HG03521 (cell line): ENCODE data around the gene PDLIM3.
"Not testable (repeated sequence)": the region's sequence is repeated elsewhere in the genome, so short reads cannot be mapped to it uniquely, and the experiment has no call there.

Experiments
- ATAC-seq: cut with Tn5 transposase; IDR thresholded peaks from one replicate; pipeline ENCODE4 v1.9.1; 2021; ENCODE audit warnings: mild to moderate bottlenecking, moderate library complexity; ENCODE audit not compliant: unreplicated experiment

Gene PDLIM3

DNA sequence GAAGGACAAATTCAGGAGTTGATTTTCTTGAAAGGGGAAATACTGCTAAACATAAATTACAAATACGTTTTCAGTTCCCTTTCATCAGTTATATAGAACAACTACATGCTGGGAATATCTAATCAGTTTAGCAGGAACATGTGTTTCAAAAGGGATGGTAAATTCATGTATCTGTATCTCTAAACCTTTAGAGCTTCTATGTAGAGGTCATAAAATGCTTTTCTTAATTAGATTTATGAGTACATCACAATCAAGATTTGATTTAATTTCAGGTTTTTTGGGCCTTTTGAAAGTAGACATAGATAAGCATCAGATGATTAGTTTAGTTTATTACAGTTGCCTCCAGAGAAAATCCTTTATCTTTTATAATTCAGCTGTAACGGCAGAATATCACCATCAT, 12.9 kb downstream of the PDLIM3 start:
- no peak for ATAC-seq

DNA sequence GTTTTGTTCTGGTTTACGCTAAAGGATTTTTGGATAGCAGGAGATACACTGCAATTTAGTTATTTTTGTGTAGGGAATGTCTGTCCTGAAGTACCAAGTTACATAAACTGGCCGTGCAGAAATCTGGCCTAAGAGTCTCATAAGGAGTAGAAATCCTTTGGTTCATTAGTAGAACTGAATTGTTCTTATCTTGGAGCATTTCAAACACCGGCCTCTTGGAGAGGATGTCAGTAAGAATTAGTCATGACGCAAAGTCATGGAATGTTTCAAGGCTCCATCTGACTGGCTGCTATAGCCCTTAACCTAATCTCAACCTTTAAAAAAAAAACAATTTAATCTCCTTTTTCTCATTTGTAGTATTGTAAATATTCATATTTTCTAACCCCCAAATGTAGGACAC, 15.2 kb downstream of the PDLIM3 start:
- ATAC-seq, result no peak

DNA sequence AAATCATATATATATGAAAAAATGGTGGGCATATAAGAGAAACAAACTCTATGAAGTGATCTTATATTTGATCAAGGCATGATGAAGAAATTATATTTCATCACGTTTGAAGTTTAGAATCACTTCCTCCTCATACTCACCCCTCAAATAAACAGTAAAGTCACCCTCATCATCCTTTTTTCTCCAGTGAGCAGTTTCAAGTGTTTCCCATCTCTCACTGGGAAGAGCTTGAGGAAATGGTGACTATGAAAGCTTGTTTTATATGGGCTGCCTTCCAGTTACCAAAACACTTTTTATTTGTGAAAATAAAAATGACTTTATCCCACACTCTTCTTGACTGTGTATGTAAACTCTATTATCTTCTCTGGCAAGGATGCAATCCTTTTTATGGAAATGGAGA, 16.8 kb downstream of the PDLIM3 start:
- no peak for ATAC-seq

DNA sequence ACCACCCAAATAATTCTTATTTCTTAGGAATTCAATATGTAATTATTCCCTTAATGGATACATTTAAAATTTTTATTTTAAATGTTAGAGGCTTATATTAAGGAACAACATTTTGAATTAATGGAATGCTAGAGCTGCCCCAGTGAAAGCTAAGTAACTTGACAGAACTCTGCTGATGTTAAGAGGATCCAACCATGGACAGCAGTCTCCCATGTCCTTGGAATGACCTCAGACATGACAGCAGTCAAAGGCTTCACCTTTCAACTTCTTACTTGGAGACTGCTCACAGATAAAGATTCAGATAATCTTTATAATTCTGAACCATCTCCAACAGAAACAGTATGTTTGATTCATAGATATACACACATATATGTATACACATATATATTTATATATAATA, 17.2 kb downstream of the PDLIM3 start:
- no peak for ATAC-seq

DNA sequence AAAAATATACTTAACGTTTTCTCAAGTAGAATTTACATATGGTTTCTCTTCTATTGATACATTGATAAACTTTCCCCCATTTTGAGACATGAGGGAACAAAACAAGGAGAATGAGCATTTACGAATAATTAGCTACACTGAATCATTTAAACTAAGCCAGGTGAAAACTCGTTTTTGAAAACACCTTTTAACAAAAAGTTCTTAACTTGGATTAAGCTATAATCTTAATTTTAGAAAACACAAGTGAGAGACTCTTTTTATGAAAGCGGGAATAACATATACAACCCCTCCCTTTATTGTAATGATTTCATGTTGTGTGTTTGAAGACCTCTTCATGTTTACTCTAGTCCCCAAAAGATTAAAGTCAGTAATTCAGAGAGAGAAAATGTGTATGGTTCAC, 20.1 kb downstream of the PDLIM3 start:
- ATAC-seq, result no peak

DNA sequence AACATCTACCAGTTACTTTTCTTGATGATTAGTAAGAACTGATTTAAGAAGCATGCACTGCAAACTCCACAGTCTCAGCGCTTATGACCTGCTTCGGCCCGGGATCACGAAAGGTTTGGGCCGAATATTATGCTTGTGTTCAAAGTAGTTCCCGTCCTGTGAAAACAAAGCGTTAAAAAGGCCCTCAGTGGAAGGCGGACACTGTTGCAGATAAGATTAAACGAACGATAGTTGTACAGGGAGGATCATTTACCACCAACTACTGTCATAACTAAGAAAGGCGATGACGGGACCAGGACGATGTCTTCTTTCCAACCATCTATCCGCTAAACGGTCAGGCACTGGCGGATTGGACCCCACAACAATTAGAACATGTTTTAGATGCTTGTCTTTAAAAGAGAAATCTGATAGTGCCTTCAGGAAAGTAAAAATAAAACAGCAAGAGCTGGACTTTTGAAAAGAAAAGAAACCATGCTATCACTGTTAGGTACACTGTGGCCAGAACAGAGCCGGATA, 21.1 kb downstream of the PDLIM3 start:
- no peak for ATAC-seq

DNA sequence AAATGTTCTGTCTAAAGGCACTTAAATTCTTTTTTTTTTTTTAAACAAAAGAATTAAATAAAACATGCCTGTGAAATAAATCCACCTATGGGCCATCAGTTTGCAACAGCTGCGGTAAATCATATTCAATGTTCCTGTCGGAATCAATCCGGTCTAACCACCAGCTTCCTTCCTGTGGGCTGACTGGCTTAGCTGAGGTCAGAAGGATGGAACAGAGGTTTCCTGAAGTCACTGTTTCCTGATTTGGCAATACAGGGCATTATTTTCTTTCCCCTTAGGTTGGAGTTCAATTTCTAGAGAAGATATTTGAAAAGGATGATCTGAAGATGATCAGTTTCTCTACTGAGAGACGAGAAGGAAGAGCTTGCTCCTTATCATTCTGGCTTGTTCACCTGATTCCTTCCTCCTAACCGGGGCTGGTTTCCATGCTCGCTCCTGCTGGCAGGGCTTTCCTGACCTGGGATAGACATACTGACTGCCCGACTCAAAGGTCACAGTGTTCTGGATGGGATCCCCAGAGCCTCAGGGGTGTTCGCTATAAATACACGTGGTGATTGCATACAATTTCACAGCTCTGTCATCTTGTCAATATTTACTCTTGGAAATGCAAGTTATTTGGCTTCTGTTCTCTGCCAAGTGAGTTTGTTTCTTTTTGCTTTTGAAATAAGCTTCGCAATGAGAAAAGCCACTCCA, 21.7 kb downstream of the PDLIM3 start:
- no peak for ATAC-seq

DNA sequence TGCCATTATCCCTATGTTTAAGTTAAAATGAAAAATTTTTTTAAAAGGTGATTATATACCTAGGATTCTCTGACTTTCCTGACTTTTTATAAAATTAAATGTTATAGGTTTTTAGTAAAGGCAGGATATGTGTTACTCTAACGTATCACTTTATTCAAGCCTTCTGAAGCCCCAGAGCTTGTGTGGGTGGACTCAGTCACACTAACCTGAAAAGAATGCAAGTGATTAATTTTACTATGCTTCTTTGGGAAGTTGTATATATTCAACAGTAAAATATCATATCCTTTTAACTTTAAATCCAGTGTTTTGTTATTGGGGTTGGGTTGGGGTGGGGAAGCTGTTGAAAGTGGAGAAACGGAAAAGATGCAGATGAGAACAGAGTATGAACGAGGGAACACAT, 22.8 kb downstream of the PDLIM3 start:
- no peak for ATAC-seq

DNA sequence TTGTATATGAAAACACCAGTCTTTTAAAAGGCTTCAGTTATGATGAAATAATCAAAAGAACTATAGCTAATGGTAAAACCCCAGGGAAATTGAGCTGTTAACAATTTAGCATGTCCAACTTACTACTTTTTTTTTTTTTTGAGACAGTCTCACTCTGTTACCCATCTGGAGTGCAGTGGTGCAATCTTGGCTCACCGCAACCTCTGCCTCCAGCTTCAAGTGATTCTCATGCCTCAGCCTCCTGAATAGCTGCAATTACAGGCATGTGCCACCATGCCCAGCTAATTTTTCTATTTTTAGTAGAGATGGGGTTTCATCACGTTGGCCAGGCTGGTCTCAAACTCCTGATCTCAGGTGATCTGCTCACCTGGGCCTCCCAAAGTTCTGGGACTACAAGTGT, 24.1 kb downstream of the PDLIM3 start:
- ATAC-seq, result not testable (repeated sequence)

DNA sequence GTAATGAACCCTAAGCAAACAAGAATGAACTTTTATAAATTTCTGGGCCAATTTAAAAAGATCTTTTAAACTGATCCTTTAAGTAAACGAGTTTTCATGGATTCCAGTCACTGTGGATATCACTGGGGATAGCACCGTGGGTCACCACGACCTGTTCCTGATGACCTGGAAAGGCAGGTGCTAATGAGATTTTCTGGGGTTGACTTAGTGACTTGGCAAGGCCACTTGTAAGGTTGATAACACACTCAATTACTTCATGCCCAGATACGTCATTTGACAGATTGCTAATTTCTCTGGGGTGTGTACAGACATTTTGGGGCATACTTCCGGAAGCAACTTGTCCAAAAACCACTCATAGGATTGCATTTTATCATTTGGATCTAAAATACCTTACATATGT, 24.5 kb downstream of the PDLIM3 start:
- no peak for ATAC-seq

DNA sequence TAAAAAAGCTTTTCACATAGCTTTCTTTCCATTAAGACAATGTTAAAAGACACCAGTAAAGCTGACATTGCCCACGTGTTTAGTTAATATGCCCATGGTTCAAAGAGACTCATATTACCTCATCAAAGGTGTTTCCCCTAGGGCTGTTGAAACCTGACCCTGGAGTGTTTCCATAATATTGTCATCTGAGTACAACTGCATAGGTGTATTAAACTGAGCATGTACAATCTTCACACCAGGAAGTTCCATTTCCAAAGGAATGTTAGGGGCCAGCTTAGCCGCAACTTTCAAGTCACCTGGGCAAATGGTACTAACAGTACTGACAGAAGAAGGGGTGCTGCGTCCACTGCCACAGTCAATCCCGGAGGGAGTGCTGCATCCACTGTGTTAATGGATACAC, 27.1 kb downstream of the PDLIM3 start:
- ATAC-seq, result no peak

DNA sequence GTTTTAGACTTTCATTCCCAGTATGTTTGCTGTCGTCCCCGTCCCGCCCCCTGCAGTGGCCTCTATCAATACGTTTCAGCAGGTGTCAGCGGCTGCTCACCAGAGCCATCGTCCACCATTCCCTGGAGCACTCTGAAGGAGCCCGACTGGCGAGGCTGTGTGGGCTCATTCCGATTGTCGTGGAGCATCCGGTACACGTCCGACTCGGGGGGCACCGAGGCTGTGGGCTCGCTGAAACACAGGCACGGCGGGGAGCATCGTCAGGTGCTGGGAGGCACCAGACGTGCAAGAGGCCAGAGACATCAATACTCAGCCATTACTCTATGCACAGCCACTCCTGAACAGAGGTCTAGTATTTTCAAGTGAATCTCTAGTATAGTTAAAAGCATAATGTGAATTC, 28.9 kb downstream of the PDLIM3 start:
- ATAC-seq, result no peak

DNA sequence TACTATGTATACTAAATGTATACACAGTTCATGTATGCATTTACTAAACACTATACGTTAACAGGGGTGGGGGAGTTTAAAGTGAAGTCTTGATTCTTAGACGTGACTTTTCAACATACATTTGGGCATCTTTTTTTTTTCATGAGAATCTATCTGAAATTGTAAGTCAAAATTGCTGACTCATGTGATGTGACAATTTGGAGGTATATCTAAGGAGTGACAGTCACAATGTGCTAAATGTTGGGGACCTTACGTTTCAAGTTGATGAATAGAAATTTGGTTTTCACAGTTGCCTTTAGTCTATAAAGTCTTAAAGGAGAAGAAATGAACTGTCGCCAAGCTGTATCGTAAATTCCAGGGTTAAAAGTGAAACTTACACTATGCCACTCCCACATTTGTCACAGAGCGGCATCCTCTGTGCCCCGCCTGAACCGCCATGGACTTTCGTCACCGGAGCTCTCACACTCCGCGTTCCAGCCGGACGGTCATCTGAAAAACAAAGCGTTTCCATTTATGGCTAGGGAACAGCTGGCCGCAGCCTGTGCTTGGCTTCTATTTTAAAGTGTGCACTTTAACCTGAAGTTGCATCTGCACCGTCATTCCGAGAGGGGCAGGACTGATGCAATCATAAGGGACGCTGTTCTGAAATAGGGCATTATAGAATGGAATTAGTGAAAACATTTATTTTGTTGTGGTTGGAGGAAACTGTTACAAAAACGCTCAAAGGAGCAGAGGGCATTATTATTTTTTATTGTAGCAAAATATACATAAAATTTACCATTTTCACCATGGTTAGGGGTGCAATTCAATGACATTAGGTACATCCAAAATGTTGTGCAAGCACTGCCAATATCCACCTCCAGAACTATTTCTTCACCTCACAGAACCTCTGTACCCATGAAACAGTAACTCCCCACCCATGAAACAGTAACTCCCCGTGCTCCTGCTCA, 30.9 kb downstream of the PDLIM3 start:
- ATAC-seq, result no peak

DNA sequence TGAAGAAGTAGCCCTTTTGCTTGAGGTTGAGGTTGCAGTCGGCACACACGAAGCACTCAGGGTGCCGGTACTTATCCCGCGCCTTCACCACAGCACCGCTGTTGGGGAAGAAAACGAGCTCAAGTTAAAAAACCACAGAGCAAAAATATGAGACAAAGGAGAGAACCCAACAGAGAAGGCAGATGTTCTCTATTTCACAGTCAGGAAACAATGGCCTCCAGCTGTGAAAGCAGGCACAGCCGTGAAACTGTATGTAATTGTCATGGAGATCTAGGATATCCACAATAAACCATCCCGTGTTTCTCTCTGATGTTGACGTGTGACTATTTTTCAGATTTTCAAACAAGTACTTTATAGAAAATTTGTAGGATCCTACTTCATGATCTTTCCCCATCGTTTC, 32.9 kb downstream of the PDLIM3 start:
- no peak for ATAC-seq

DNA sequence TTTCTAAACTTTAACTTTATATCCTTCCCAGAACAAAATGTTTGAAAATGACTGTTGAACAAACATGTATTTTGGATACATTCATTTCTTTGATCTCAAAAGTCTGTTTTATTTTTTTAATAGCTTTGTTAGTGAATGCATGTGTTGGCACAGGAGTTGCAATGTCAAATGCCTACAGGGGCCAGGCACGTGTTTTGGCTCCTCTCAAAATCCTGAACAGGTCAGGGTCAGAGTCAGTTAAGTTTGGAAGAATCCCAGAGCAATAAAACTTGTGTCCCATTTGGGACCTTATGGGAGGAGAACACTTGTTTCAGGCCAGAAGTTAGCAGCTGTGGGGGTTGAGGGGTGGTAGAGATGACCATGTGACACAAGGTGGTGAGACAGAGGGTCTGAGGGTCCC, 34.7 kb downstream of the PDLIM3 start:
- ATAC-seq, result no peak

DNA sequence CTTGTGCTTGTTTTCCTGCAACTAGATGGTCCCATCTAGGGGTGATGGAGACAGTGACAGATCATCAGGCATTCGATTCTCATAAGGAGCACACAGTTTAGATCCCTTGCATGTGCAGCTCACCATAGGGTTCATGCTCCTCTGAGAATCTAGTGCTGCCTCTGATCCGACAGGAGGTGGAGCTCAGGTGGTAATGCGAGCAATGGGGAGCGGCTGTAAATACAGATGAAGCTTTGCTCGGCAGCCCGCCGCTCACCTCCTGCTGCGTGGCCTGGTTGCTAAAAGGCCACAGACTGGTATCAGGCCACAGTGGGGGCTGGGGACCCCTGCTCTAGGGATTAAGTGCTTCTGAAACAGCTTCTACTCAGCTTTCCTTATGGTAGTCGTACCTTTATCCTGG, 35.3 kb downstream of the PDLIM3 start:
- ATAC-seq, result no peak

DNA sequence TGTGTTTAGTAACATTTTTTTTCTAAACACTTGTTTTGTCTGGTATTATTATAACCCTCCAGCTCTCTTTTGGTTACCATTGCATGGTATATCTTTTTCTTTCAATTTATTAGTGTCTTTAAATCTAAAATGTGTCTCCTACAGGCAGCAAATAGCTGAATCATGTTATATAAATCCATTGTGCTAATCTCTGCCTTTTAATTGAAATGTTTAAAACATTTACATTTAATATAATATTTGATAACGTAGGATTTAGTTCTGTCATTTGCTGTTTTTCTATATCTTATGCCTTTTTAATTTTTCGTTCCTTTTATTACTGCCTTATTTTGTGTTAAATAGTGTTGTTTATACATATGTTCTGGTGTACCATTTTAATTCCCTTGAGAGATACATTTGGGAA, 46.7 kb downstream of the PDLIM3 start:
- no peak for ATAC-seq

DNA sequence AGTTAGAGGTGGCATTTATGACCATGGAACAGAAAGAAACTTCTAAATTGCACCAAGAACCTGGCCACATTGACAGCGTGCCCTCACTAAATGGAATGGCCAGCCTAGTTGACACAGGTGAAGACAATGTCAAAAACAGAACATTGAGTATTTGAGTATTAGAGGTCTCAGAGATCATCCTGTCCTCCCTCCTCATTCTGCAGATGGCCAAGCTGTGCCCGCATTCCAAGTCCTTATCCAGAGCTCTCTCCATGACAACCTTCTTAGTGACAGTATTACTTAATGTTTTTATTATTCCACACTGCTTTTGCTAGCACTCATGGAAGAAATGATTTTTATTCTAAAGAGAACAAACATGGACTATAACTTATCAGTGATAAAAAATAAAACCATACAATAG, 53.9 kb downstream of the PDLIM3 start:
- ATAC-seq, result no peak

DNA sequence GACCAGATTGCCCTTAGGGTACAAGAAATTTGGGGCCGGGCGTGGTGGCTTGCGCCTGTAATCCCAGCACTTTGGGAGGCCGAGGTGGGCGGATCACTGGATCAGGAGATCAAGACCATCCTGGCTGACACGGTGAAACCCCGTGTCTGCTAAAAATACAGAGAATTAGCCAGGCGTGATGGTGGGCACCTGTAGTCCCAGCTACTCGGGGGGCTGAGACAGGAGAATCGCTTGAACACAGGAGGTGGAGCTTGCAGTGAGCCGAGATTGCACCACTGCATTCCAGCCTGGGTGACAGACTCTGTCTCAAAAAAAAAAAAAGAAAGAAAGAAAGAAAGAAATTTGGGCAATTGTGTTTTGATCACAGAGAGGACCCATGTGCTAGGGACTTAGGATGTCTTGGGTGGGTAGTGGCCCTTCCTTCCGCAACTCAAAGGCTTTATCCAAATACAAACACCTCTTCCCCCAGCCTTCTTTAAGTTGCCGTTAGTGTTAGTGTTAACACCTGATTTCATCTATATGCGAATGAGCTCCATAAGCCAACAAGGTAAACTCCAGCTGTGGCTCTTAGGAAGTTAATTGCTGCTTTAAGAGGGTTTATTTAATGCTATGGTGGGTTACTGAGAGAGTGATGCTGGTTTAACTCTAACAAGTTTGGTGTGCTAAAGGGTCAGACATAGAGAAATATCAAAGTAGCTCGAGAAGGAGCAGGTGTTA, 55.1 kb downstream of the PDLIM3 start:
- ATAC-seq, result peak; percentile 6

DNA sequence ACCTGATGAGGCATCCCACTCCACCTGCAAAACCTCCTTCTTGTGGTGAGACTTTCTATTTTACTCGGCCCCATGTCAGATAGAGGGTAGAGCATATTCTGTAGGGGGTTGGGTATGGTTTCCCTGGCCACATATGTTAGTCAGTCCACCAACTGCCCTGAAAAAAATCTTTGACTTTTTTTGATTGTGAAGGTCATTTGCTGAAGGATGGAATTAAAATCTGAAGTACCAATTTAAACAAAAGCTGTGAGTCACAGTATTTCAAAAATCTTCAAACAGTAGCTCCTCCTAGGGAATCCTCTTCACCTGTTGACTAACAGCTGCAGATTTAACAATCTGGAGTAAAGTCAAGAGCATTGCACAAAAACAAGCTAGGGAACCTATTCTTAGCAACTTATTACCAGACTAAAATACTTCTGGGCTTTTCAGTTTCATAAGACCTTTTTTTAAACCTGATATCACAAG, 55.8 kb downstream of the PDLIM3 start:
- ATAC-seq, result peak; percentile 88

DNA sequence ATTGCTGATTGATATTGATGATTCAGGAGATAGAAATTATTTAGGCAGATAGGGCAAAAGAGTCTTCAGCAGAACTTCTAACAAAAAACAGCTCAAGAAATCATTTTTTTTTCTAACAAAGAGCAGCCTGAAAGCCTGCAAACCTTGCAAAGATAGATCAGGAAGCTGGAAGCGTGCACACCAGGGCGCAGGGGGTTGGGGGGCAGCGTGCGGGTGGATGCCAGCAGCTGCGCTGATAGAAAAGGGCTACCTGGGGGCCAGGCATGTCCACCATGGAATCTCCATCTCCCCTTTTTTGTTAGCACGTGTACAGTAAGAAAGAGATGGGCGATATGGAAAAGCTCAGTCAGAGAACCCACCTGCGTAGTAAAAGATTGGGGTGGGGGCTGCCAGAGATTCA, 62.1 kb downstream of the PDLIM3 start:
- ATAC-seq, result no peak
